Measurements from ENCODE around the gene LHX8. TPM values are rescaled to one million over a fixed set of nuclear protein-coding genes. Genes with fewer than 3 reads are reported as not detected.

The LHX8 gene
- total RNA-seq, 4 donors from 2014 or later = not detected

DNA sequence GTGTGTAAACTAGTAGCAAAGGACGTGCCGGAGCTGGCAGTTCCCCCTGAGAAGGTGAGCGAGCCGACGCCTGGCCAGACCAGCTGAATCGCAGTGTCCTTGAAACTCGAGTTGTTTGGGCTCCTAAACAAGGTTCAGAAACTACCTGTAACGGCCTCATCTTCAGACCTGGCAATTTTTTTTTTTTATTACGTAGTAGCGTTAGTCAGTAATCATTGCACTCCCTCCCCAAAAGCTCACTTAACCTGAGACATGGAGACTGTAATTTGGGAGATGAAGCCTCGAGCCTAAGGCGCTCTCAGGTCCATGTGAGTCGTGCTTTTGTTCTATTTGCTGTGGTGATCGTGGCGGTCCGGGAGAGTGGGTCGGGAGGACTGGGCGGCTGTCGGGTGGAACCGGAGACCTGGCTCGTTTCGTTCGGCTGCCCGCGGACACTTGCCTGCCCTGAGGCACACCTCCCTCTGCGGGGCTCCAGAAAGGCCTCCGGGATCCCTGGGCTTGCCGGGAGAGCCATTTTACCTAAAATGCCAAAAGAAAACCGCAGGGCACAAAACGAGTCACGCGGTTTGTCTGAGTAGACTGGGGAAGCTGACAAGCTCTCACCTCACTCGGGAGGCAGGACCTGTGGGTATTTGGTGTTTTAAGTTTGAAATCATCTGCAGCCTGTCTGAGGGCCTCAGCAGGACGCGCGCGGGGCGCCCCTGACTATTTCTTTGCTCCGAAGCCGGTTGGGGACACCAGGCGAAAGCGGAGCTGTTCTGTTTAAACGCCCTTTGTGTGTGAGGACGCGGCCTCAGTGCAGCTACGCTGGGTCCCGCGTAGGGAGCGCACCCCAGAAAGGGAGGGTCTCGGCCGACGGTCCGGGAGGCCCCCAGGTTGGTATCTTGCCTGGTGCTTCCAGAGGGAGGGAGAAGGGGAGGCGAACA lies 722 bp downstream of the LHX8 start:
- peaks cover 0 to 19% (median 0%) of the 10 kb centered on the region in 4 donors for H3K4me1 ChIP-seq
- TF ChIP-seq POLR2A (IDR thresholded peaks at IDR 0.05) (no peak), CTCF (IDR thresholded peaks at IDR 0.05) (no peak)
- DNase-seq = no peak
- no peaks in the 10 kb centered on the region for H3K36me3 ChIP-seq
- peaks cover 0 to 7% (median 0%) of the 10 kb centered on the region in 4 donors for H3K9me3 ChIP-seq
- H3K27me3 ChIP-seq = peaks cover 0 to 48% of the 10 kb centered on the region in 2 donors
- H3K27ac ChIP-seq = no peak overlapping the region
- peak overlapping the region in 2 of 4 donors; percentile 1 to 30 for H3K4me3 ChIP-seq

DNA sequence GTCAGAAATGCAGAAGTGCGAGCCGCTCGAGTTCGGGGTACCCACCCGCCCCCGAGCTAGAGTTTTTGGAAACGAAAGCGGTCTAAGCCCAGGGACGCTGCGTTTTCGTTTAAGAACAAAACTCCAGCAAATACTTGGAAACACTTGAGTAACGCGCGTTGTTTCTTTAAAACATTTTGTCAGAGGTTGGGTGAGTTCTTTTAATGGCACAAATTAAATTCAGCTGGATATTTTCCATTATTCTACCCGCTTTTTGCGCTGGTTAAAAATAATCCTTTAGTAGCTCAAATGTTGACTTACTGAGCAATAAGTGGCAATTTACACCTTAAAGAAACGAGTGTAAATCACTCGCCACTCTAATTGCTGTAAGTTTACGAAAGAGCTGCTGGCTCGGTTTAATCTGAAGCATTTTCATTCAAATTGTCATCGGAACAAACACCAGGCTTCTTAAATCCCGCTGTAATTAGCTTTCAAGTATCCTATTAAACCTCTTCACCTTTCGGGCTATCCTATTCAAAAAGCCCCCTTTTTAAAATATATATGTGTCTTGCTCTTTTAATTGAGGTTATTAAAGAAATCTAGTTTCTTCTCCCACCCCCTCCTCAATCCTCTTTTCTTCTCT lies 1.5 kb downstream of the LHX8 start:
- peak overlapping the region in 1 of 4 donors; percentile 30 for H3K4me3 ChIP-seq
- H3K27me3 ChIP-seq = peaks cover 0 to 41% of the 10 kb centered on the region in 2 donors
- no peak for TF ChIP-seq POLR2A (IDR thresholded peaks at IDR 0.05)
- no peak for TF ChIP-seq CTCF (IDR thresholded peaks at IDR 0.05)
- H3K27ac ChIP-seq = no peak overlapping the region
- H3K4me1 ChIP-seq = peaks cover 0 to 19% (median 0%) of the 10 kb centered on the region in 4 donors
- H3K9me3 ChIP-seq = peaks cover 0 to 7% (median 0%) of the 10 kb centered on the region in 4 donors
- no peak for DNase-seq
- H3K36me3 ChIP-seq = no peaks in the 10 kb centered on the region

GRCh38 chr1:75136195-75136815 lies 2.1 kb downstream of the LHX8 start:
- Histone ChIP-seq H3K4me1 (peaks cover 0 to 19% (median 0%) of the 10 kb centered on the region in 4 donors), H3K4me3 (no peak overlapping the region), H3K9me3 (peaks cover 0 to 4% (median 0%) of the 10 kb centered on the region in 4 donors), H3K27me3 (peaks cover 0 to 41% of the 10 kb centered on the region in 2 donors), H3K36me3 (no peaks in the 10 kb centered on the region), H3K27ac (no peak overlapping the region)
- DNase-seq = no peak
- TF ChIP-seq CTCF (IDR thresholded peaks at IDR 0.05) = no peak
- TF ChIP-seq POLR2A (IDR thresholded peaks at IDR 0.05) = no peak

- Histone ChIP-seq H3K27ac (no peak overlapping the region), H3K9me3 (peaks cover 0 to 4% (median 0%) of the 10 kb centered on the region in 4 donors), H3K4me3 (no peak overlapping the region), H3K27me3 (peaks cover 0 to 34% of the 10 kb centered on the region in 2 donors), H3K4me1 (peaks cover 0 to 19% (median 0%) of the 10 kb centered on the region in 4 donors), H3K36me3 (no peaks in the 10 kb centered on the region)
- no peak for DNase-seq
- TF ChIP-seq CTCF (IDR thresholded peaks at IDR 0.05) = no peak
Measured at GRCh38 chr1:75136921-75137641, 2.9 kb downstream of the LHX8 start.

- H3K4me3 ChIP-seq = no peak overlapping the region
- no peak for DNase-seq
- H3K36me3 ChIP-seq = no peaks in the 10 kb centered on the region
- H3K27me3 ChIP-seq = no peaks in the 10 kb centered on the region
- no peaks in the 10 kb centered on the region for H3K9me3 ChIP-seq
- no peak overlapping the region for H3K27ac ChIP-seq
- no peaks in the 10 kb centered on the region for H3K4me1 ChIP-seq
- TF ChIP-seq POLR2A (IDR thresholded peaks at IDR 0.05) (no peak), CTCF (IDR thresholded peaks at IDR 0.05) (no peak)
Measured at GRCh38 chr1:75152092-75152491, 17.9 kb downstream of the LHX8 start.

Measured in Peyer's patch (tissue), 4 donors.